Measurements from ENCODE around the gene TMEM252.

TMEM252 gene

GRCh38 chr9:68495247-68495646 is 45.4 kb downstream of the TMEM252 start:
- no peak for DNase-seq

- DNase-seq = no peak
These were observed 46.6 kb downstream of the TMEM252 start for GRCh38 chr9:68493958-68494577.

- DNase-seq = no peak
These were observed 47.1 kb downstream of the TMEM252 start for GRCh38 chr9:68493541-68493940.

GRCh38 chr9:68492806-68493205 is 47.9 kb downstream of the TMEM252 start:
- DNase-seq = no peak

- no peak for DNase-seq
These were observed 51.0 kb downstream of the TMEM252 start for GRCh38 chr9:68489646-68490045.

GRCh38 chr9:68488126-68488525 is 52.6 kb downstream of the TMEM252 start:
- no peak for DNase-seq

Measured in DMS79 (cell line).